ENCODE data around the gene WIF1. TPM values are rescaled to one million over a fixed set of nuclear protein-coding genes. Genes with fewer than 3 reads are reported as not detected.

WIF1 gene
- total RNA-seq, 1 donor: not detected

- Histone ChIP-seq H3K4me2 (ENCODE audit: insufficient read depth, low read length) (no peak overlapping the region), H2AFZ (ENCODE audit: low read length) (no peak overlapping the region), H3K4me3 (ENCODE audit: insufficient read depth, low read length) (no peak overlapping the region), H4K20me1 (ENCODE audit: insufficient read depth, low read length) (no peaks in the 10 kb centered on the region), H3K4me1 (ENCODE audit: insufficient read depth, low read length) (peaks cover 6% of the 10 kb centered on the region), H3K9me3 (ENCODE audit: low read depth, low read length) (no peaks in the 10 kb centered on the region), H3K36me3 (ENCODE audit: insufficient read depth, low read length) (no peaks in the 10 kb centered on the region), H3K79me2 (ENCODE audit: insufficient read depth, low read length) (no peaks in the 10 kb centered on the region), H3K27me3 (ENCODE audit: insufficient read depth, low read length) (peaks cover 78% of the 10 kb centered on the region), H3K27ac (ENCODE audit: low read depth, low read length) (no peak overlapping the region)
- peak; percentile 87 for DNase-seq (ENCODE audit: insufficient read length, low spot score, missing footprints)
- peak; percentile 84 for TF ChIP-seq CTCF (IDR thresholded peaks at IDR 0.05; ENCODE audit: extremely low read depth, low read depth, low read length)
Measured at GRCh38 chr12:65123435-65124063, 2.4 kb upstream of the WIF1 start.

GRCh38 chr12:65122703-65123102, 1.6 kb upstream of the WIF1 start:
- H3K9me3 ChIP-seq (ENCODE audit: low read depth, low read length): no peaks in the 10 kb centered on the region
- H3K36me3 ChIP-seq (ENCODE audit: insufficient read depth, low read length): no peaks in the 10 kb centered on the region
- TF ChIP-seq CTCF (IDR thresholded peaks at IDR 0.05; ENCODE audit: extremely low read depth, low read depth, low read length): no peak
- H4K20me1 ChIP-seq (ENCODE audit: insufficient read depth, low read length): no peaks in the 10 kb centered on the region
- H3K4me1 ChIP-seq (ENCODE audit: insufficient read depth, low read length): peaks cover 6% of the 10 kb centered on the region
- H3K27me3 ChIP-seq (ENCODE audit: insufficient read depth, low read length): peaks cover 81% of the 10 kb centered on the region
- H3K27ac ChIP-seq (ENCODE audit: low read depth, low read length): no peak overlapping the region
- no peak overlapping the region for H3K4me3 ChIP-seq (ENCODE audit: insufficient read depth, low read length)
- H3K4me2 ChIP-seq (ENCODE audit: insufficient read depth, low read length): no peak overlapping the region
- no peak for DNase-seq (ENCODE audit: insufficient read length, low spot score, missing footprints)
- H2AFZ ChIP-seq (ENCODE audit: low read length): no peak overlapping the region
- no peaks in the 10 kb centered on the region for H3K79me2 ChIP-seq (ENCODE audit: insufficient read depth, low read length)

GRCh38 chr12:65121956-65122469, 908 bp upstream of the WIF1 start:
- Histone ChIP-seq H4K20me1 (ENCODE audit: insufficient read depth, low read length) (no peaks in the 10 kb centered on the region), H3K4me3 (ENCODE audit: insufficient read depth, low read length) (no peak overlapping the region), H3K4me1 (ENCODE audit: insufficient read depth, low read length) (peaks cover 6% of the 10 kb centered on the region), H2AFZ (ENCODE audit: low read length) (no peak overlapping the region), H3K4me2 (ENCODE audit: insufficient read depth, low read length) (no peak overlapping the region), H3K27ac (ENCODE audit: low read depth, low read length) (no peak overlapping the region), H3K9me3 (ENCODE audit: low read depth, low read length) (no peaks in the 10 kb centered on the region), H3K27me3 (ENCODE audit: insufficient read depth, low read length) (peaks cover 81% of the 10 kb centered on the region), H3K36me3 (ENCODE audit: insufficient read depth, low read length) (no peaks in the 10 kb centered on the region), H3K79me2 (ENCODE audit: insufficient read depth, low read length) (no peaks in the 10 kb centered on the region)
- DNase-seq (ENCODE audit: insufficient read length, low spot score, missing footprints): peak; percentile 26
- TF ChIP-seq CTCF (IDR thresholded peaks at IDR 0.05; ENCODE audit: extremely low read depth, low read depth, low read length): no peak

- H3K4me1 ChIP-seq (ENCODE audit: insufficient read depth, low read length): peaks cover 6% of the 10 kb centered on the region
- no peak for DNase-seq (ENCODE audit: insufficient read length, low spot score, missing footprints)
- H3K9me3 ChIP-seq (ENCODE audit: low read depth, low read length): no peaks in the 10 kb centered on the region
- no peaks in the 10 kb centered on the region for H3K79me2 ChIP-seq (ENCODE audit: insufficient read depth, low read length)
- no peak overlapping the region for H3K4me2 ChIP-seq (ENCODE audit: insufficient read depth, low read length)
- H3K27ac ChIP-seq (ENCODE audit: low read depth, low read length): no peak overlapping the region
- no peak overlapping the region for H3K4me3 ChIP-seq (ENCODE audit: insufficient read depth, low read length)
- no peak overlapping the region for H2AFZ ChIP-seq (ENCODE audit: low read length)
- no peaks in the 10 kb centered on the region for H3K36me3 ChIP-seq (ENCODE audit: insufficient read depth, low read length)
- H3K27me3 ChIP-seq (ENCODE audit: insufficient read depth, low read length): peaks cover 63% of the 10 kb centered on the region
- no peaks in the 10 kb centered on the region for H4K20me1 ChIP-seq (ENCODE audit: insufficient read depth, low read length)
- TF ChIP-seq CTCF (IDR thresholded peaks at IDR 0.05; ENCODE audit: extremely low read depth, low read depth, low read length): no peak
Measured at GRCh38 chr12:65119063-65119462, 2.0 kb downstream of the WIF1 start.
